GM11168 (cell line): ENCODE data around the gene APBB1IP.
"Not testable (repeated sequence)": the region's sequence is repeated elsewhere in the genome, so short reads cannot be mapped to it uniquely, and the experiment has no call there.

ENCODE experiments used
- in situ Hi-C: fragments of 300-500 bp; cut with MboI; formaldehyde crosslinking; loops from one replicate; pipeline ENCODE4 v1.12.0; 2022; ENCODE audit warnings: low sequenced_read_pairs; ENCODE audit not compliant: unreplicated experiment

Gene APBB1IP

GRCh38 chr10:26441491-26442214 lies 3.5 kb downstream of the APBB1IP start:
- in situ Hi-C loops, result no loop called here

DNA sequence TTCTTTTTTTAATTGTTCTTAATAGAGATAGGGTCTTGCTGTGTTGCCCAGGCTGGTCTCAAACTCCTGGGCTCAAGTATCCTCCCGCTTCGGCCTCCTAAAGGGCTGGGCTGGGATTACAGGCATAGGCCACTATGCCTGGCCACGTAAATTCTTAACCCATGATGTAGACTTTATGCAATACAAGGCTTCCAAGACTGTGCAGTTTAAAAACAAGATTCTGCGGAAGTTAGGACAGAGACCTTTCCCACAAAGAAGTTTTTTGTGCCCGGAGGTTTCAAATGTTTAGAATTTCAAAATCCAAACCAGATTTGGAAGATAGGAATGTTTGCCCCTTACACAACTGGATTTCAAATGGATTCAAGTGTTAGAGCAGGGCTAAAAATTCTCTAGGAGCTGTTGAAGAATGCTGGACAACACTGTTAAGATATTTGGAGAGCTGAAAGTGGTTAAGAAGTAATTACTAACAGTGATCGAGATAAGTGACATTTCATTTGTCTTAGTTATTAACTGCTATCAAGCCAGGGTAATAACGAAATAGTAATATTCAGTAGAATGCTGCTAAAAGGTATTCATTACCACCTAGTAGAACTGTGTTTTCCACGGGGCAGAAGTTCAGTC lies 7.4 kb downstream of the APBB1IP start:
- in situ Hi-C loops, result no loop called here

DNA sequence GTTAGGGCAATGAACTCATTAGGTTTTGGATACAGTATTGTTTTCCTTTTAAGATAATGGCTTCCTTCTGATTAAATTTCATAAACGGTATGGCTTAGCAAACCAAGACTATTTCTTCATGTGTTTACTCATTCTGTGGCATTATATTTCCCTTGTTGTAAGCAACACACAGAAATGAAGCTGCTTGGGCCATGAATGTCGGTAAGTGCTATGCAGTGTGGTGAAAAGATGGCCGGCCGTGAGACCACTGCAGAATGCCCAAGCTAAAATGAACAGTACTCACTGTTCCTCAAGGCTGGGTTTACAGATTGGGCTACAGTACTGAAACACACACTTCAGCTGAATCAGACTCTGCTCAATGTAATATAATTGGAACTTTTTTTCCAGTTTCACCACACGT lies 8.1 kb downstream of the APBB1IP start:
- in situ Hi-C loops, result no loop called here

GRCh38 chr10:26448292-26448691 lies 10.2 kb downstream of the APBB1IP start:
- in situ Hi-C loops, result no loop called here

DNA sequence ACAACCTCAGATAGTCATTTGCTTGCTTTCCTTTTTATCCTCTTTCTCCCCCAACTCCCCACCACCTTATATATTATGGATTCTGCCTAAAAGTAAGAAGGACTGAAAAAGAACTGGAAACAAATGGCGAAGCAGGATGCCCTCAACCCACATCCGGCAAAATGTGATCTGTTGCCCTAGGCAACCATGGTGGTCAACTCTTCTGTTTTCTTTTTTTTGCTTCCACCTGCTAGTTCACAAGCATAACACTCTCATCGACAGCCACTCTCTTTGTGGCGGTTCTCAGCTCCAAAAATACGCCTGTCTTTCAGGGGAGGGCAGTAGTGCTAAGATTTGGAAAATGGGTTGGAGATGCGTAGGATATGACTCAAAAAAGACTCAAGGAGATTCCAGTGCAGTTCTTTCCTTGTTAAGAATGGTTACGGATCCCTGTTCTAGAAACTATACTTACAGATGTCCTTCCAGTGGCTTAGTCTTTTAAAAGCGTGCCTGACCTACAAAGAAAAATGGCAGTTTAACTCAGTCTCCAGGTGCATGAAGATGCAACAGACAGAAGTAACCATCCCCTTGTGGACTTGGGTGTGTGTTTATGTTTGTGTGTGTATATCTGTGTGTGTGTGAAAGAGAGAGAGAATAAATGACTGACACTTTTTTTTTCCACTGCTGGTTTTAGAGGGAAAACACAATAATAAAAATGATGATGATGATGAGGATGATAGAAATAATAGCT lies 10.7 kb downstream of the APBB1IP start:
- in situ Hi-C loops, result no loop called here

- in situ Hi-C loops, result no loop called here
Measured at GRCh38 chr10:26449726-26450125, 11.6 kb downstream of the APBB1IP start.

DNA sequence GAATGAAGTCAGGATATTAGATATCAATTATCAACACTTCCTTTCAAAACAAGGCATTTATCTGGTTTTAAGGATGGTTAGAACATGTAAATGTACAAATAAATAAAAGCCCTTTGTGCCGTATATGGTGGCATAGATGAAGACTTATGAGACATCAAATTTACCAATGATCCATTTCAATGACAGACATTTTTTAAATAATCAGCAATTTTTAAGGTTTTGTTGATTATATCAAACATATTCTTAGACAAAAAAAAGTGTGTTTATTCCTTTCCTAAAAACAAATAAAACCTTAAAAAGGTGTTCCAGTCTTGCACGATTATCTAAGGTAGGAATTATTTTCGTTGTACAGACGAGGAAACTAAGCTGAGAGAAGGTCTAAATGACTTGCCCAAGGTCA lies 13.8 kb downstream of the APBB1IP start:
- in situ Hi-C loops, result no loop called here

DNA sequence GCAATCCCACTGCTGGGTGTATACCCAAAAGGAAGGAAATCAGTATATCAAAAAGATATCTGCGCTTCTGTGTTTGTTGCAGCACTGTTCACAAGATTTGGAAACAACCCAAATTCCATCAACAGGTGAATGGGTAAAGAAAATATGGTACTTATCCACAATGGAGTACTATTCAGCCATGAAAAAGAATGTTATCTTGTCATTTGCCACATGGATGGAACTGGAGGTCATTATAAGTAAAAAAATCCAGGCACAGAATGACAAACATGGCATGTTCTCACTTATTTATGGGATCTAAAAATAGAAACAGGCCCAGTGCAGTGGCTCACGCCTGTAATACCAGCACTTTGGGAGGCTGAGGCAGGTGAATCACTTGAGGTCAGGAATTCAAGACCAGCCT lies 15.7 kb downstream of the APBB1IP start:
- in situ Hi-C loops, result no loop called here

DNA sequence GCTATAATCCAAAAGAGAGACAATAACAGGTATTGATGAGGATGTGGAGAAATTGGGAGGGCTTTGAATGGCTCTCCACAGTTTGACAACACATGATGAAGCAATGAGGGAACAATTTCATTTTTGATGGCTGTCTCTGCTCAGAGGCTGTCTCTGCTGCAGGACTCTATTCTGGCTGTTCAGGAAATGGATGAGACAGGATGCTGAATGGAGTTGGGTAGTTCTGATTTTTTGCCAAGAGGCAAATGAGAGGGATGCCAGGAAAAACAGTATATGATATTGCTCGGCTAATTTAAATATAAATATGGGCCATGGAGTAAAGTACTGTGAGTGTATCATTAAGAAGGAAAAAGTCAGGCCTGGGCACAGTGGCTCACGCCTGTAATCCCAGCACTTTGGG lies 16.8 kb downstream of the APBB1IP start:
- in situ Hi-C loops, result no loop called here

GRCh38 chr10:26455567-26456315 lies 17.6 kb downstream of the APBB1IP start:
- in situ Hi-C loops, result no loop called here

GRCh38 chr10:26457088-26457487 lies 18.9 kb downstream of the APBB1IP start:
- in situ Hi-C loops, result no loop called here

DNA sequence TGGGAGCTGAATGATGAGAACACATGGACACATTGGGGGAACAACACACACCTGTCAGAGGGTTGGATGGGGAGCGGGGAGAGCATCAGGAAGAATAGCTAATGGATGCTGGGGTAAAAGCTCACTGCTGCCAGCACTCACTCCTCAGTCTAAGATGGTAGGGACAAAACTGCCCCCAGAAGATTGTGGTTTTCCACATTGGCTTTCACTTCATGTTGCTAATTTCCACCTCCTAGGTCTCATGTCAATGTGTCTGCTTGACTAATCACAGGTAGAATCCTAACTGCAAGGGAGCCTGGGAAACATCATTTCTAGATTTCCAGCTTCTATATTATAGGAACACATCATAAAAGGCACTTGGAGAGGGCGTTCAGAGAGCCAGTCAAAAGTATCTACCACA lies 22.6 kb downstream of the APBB1IP start:
- in situ Hi-C loops, result no loop called here

- in situ Hi-C loops, result no loop called here
Measured at GRCh38 chr10:26463986-26464385, 25.8 kb downstream of the APBB1IP start.

- in situ Hi-C loops, result no loop called here
Measured at GRCh38 chr10:26464632-26465280, 26.6 kb downstream of the APBB1IP start.

DNA sequence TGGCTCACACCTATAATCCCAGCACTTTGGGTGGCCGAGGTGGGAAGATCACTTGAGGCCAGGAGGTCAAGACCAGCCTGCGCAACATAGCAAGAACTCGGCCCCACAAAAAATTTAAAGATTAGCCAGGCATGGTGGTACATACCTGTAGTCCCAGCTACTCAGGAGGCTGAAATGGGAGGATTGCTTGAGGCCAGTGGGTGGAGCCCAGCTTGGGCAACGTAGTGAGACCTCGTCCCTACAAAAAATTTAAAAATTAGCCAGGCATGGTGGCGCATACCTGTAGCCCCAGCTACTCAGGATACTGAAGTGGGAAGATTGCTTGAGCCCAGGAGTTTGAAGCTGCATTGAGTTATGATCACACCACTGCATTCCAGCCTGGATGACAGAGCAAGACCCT lies 28.4 kb downstream of the APBB1IP start:
- in situ Hi-C loops, result not testable (repeated sequence)

DNA sequence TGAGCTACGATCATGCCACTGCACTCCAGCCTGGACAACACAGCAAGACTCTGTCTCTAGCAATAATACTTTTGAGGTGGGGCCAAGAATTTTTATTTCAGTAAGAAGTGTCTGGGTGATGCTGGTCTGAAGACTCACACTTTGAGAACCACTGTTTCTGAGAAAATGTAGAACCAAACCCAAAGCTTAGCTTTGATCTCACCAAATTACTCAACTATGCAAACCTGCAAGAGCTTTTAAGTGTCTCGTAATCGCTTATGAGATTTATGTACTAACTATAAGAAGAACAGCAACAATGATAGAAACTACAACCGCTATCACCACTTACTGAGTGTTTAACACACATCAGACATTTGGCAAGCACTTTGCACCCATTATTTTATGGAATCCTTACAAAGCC lies 29.5 kb downstream of the APBB1IP start:
- in situ Hi-C loops, result no loop called here

- in situ Hi-C loops, result no loop called here
Measured at GRCh38 chr10:26468291-26468690, 30.1 kb downstream of the APBB1IP start.

DNA sequence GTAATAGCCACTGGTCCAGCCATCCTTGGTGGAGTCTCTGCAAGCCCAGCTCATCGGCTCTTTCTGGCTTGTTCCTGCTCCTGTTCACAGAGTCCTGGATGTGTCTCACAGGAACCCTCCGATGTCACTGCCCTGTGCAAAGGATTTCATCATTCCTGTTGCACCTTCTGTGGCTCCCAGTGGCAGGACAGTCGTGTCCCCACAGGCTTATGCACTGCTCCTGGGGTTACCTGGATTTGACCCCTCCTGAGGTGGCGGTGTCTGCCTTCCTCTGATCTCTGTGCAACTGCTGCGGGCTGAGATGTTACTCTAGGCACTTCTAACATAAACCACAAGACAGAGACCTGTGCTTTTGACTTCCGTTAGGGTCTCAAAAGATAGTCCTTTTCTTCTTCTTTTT lies 30.6 kb downstream of the APBB1IP start:
- in situ Hi-C loops, result no loop called here

GRCh38 chr10:26472492-26472778 lies 34.3 kb downstream of the APBB1IP start:
- in situ Hi-C loops, result no loop called here

- in situ Hi-C loops, result no loop called here
Measured at GRCh38 chr10:26474026-26474425, 35.9 kb downstream of the APBB1IP start.

DNA sequence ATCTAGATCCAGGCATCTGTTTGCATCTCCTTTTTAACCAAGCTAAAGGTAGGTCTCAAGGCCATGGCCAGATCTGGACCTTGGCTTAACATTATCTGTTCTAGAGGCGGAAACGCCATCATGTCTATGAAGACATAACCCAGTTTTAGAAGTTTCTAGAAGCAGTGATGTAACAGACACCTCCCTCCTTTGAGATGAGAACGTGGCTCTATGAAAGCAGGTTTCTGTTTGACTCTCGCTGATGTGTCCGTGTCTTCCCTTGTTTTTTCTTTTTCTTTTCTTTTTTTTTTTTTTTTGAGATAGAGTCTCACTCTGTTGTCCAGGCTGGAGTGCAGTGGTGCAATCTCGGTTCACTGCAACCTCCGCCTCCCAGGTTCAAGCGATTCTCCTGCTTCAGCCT lies 36.7 kb downstream of the APBB1IP start:
- in situ Hi-C loops, result not testable (repeated sequence)
